Measurements from ENCODE around the gene POLR2B. TPM values are rescaled to one million over a fixed set of nuclear protein-coding genes. Genes with fewer than 3 reads are reported as not detected.

POLR2B gene
- total RNA-seq, 1 experiment from 2014 or later = 108 TPM

GRCh38 chr4:56931924-56932323, 46.8 kb upstream of the POLR2B start:
- Histone ChIP-seq H2BK15ac (ENCODE audit: low read depth, low read length) (no peak overlapping the region), H2BK5ac (ENCODE audit: insufficient read length, low read length) (no peak overlapping the region), H2BK12ac (ENCODE audit: insufficient read length, low read depth, low read length) (no peak overlapping the region), H2BK20ac (ENCODE audit: low read depth, low read length, poor library complexity, severe bottlenecking) (no peak overlapping the region), H3K56ac (ENCODE audit: insufficient read length, low read depth, low read length) (no peak overlapping the region), H3K18ac (ENCODE audit: insufficient read length, low read depth, low read length) (no peak overlapping the region), H4K8ac (replicated peaks; ENCODE audit: insufficient read length, low read depth, low read length) (no peak overlapping the region), H4K20me1 (ENCODE audit: control insufficient read depth, insufficient read depth, insufficient read length) (no peaks in the 10 kb centered on the region), H3K4me2 (ENCODE audit: insufficient read depth, insufficient read length, low read length) (no peak overlapping the region), H2AK5ac (ENCODE audit: insufficient read length, low read length) (no peak overlapping the region), H3K14ac (ENCODE audit: insufficient read depth, low read length) (no peak overlapping the region), H3K79me2 (ENCODE audit: insufficient read depth, low read length) (no peaks in the 10 kb centered on the region; the same call in 1 of the 2 replicates), H3T11ph (ENCODE audit: low read length) (no peak overlapping the region), H3K79me1 (ENCODE audit: insufficient read depth, low read depth, low read length, poor library complexity, severe bottlenecking) (no peaks in the 10 kb centered on the region), H3K4me1 (ENCODE audit: insufficient read depth, low read length) (no peaks in the 10 kb centered on the region), H3K9ac (ENCODE audit: extremely low read depth, insufficient read length, low read length) (no peak overlapping the region), H2AFZ (ENCODE audit: low read length) (no peak overlapping the region), H3K23ac (ENCODE audit: insufficient read length, low read depth, low read length) (no peak overlapping the region), H4K5ac (ENCODE audit: insufficient read length, low read depth, low read length) (no peak overlapping the region), H3K4ac (ENCODE audit: low read depth, low read length) (no peak overlapping the region), H3K27me3 (ENCODE audit: insufficient read depth, low read length) (no peaks in the 10 kb centered on the region), H2BK120ac (ENCODE audit: low read depth, low read length, poor library complexity, severe bottlenecking) (no peak overlapping the region), H4K91ac (ENCODE audit: insufficient read length, low read depth, low read length) (no peak overlapping the region), H3K23me2 (ENCODE audit: insufficient read length, low read depth, low read length, poor library complexity, severe bottlenecking) (no peaks in the 10 kb centered on the region), H3K27ac (ENCODE audit: insufficient read length, low read depth, low read length) (no peak overlapping the region), H3K9me3 (ENCODE audit: control insufficient read depth, low read depth, low read length) (no peaks in the 10 kb centered on the region)
- H3K4me3 Mint-ChIP-seq = no peak overlapping the region
- H3K9me3 Mint-ChIP-seq = no peaks in the 10 kb centered on the region
- H3K4me1 Mint-ChIP-seq = no peaks in the 10 kb centered on the region
- WGBS (ENCODE audit: extremely low coverage, insufficient read length, low lambda C conversion rate) = no CpG with 5 or more reads among the region's 4 CpGs
- H3K27ac Mint-ChIP-seq = no peak overlapping the region; a peak in 1 of 7 replicates
- TF ChIP-seq, protein P1, sequence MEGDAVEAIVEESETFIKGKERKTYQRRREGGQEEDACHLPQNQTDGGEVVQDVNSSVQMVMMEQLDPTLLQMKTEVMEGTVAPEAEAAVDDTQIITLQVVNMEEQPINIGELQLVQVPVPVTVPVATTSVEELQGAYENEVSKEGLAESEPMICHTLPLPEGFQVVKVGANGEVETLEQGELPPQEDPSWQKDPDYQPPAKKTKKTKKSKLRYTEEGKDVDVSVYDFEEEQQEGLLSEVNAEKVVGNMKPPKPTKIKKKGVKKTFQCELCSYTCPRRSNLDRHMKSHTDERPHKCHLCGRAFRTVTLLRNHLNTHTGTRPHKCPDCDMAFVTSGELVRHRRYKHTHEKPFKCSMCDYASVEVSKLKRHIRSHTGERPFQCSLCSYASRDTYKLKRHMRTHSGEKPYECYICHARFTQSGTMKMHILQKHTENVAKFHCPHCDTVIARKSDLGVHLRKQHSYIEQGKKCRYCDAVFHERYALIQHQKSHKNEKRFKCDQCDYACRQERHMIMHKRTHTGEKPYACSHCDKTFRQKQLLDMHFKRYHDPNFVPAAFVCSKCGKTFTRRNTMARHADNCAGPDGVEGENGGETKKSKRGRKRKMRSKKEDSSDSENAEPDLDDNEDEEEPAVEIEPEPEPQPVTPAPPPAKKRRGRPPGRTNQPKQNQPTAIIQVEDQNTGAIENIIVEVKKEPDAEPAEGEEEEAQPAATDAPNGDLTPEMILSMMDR (conservative IDR thresholded peaks at IDR 0.05) = no peak
- H3K36me3 Mint-ChIP-seq (ENCODE audit: insufficient read depth in 1 of 3, low read depth in 3 of 3) = peaks cover 10 to 52% (median 35%) of the 10 kb centered on the region in 3 experiments; a peak in 6 of 7 replicates
- H3K27me3 Mint-ChIP-seq (ENCODE audit: low read depth) = no peaks in the 10 kb centered on the region
- DNase-seq = no peak

Data from H9 (cell line).